Thyroid gland (tissue), 4 donors: ENCODE data around the gene ARHGEF1. TPM values are rescaled to one million over a fixed set of nuclear protein-coding genes. Genes with fewer than 3 reads are reported as not detected.
"Not testable (repeated sequence)": the region's sequence is repeated elsewhere in the genome, so short reads cannot be mapped to it uniquely, and the experiment has no call there.

ENCODE experiments used
- DNase-seq, 2 donors: peaks; one replicate each; pipeline ENCODE4 v3.0.0-alpha.2; 2019
- H3K27ac ChIP-seq, 3 donors: fragments of 200-600 bp; sonication (generic); 1 replicate in 2 of 3; 2 replicates in 1 of 3; pipeline ENCODE4 v1.5.1; 2016 to 2019; ENCODE audit warnings: mild to moderate bottlenecking in 1 of 3, moderate library complexity in 1 of 3
- H3K27me3 ChIP-seq: fragments of 200-600 bp; sonication (generic); one replicate; pipeline ENCODE4 v1.5.1; 2019
- H3K36me3 ChIP-seq, 2 donors: fragments of 200-600 bp; sonication (generic); one replicate each; pipeline ENCODE4 v1.5.1; 2016 to 2019
- H3K4me1 ChIP-seq, 2 donors: fragments of 200-600 bp; sonication (generic); one replicate each; pipeline ENCODE4 v1.5.1; 2017 to 2019
- H3K4me3 ChIP-seq, 3 donors: fragments of 200-600 bp; sonication (generic); replicated peaks in 1 of 3; 1 replicate in 2 of 3; 2 replicates in 1 of 3; pipeline ENCODE4 v1.5.1; 2016; ENCODE audit warnings: mild to moderate bottlenecking in 1 of 3
- H3K9me3 ChIP-seq: fragments of 200-600 bp; sonication (generic); one replicate; pipeline ENCODE4 v1.5.1; 2017
- CTCF ChIP-seq, 6 experiments: fragments of 200-600 bp in 3 of 6; fragments of 450-650 bp in 3 of 6; sonication (generic) in 3 of 6; IDR thresholded peaks; one replicate each; pipeline ENCODE4 v1.5.1; 2016 to 2019; ENCODE audit warnings: antibody characterized with exemption in 6 of 6, mild to moderate bottlenecking in 2 of 6, inconsistent platforms in 1 of 6, moderate library complexity in 1 of 6
- POLR2A ChIP-seq, 2 donors: fragments of 450-650 bp; IDR thresholded peaks; one replicate each; pipeline ENCODE4 v1.6.1; 2017; ENCODE audit warnings: antibody characterized with exemption in 2 of 2, mild to moderate bottlenecking in 2 of 2, moderate library complexity in 1 of 2
- WGBS, 2 donors: methylation state at CpG; one replicate each; pipeline ENCODE4 v1.1.5; 2017; 5-methylcytosine and 5-hydroxymethylcytosine counted together
- intact Hi-C: fragments of 100-400 bp; cut with DNase I; formaldehyde crosslinking; loops from one replicate; pipeline ENCODE4 v1.15.1; 2023
- total RNA-seq, 4 donors: library from RNA; depleted of rRNA; stranded (reverse); fragments of >200 nt; gene quantifications; one replicate each; pipeline ENCODE4 v1.2.3, GENCODE V29; 2016

The ARHGEF1 gene
- total RNA-seq, 4 donors from 2014 or later, result 34.5 to 52.6 (median 42.9) TPM

GRCh38 chr19:41937525-41938468 is 54.8 kb downstream of the ARHGEF1 start:
- Histone ChIP-seq H3K27me3 (peaks cover 28% of the 10 kb centered on the region), H3K4me1 (peaks cover 9 to 15% of the 10 kb centered on the region in 2 donors), H3K36me3 (no peaks in the 10 kb centered on the region), H3K27ac (no peak overlapping the region), H3K9me3 (no peaks in the 10 kb centered on the region), H3K4me3 (no peak overlapping the region)
- TF ChIP-seq CTCF (IDR thresholded peaks at IDR 0.05), result no peak
- TF ChIP-seq POLR2A (IDR thresholded peaks at IDR 0.05), result no peak
- intact Hi-C loops, result no loop called here
- 44 to 47% methylated on average over 22 of the region's 22 CpGs for WGBS, 2 donors
- no peak for DNase-seq

GRCh38 chr19:41939209-41939608 is 56.2 kb downstream of the ARHGEF1 start:
- intact Hi-C loops, H3K9me3 ChIP-seq, H3K4me3 ChIP-seq, DNase-seq, H3K36me3 ChIP-seq, H3K27ac ChIP-seq: not testable (repeated sequence)
- peaks cover 9 to 15% of the 10 kb centered on the region in 2 donors for H3K4me1 ChIP-seq
- peaks cover 27% of the 10 kb centered on the region for H3K27me3 ChIP-seq

- no peaks in the 10 kb centered on the region for H3K36me3 ChIP-seq
- peaks cover 27% of the 10 kb centered on the region for H3K27me3 ChIP-seq
- H3K4me3 ChIP-seq, result peak overlapping the region in 1 of 3 donors; percentile 28
- peaks cover 9 to 15% of the 10 kb centered on the region in 2 donors for H3K4me1 ChIP-seq
- no peak overlapping the region for H3K27ac ChIP-seq
- TF ChIP-seq POLR2A (IDR thresholded peaks at IDR 0.05) (no peak), CTCF (IDR thresholded peaks at IDR 0.05) (no peak)
- no peaks in the 10 kb centered on the region for H3K9me3 ChIP-seq
- 2% methylated on average over 25 to 38 of the region's 83 CpGs for WGBS, 2 donors
- no peak for DNase-seq
- intact Hi-C loops, result no loop called here
These were observed 57.1 kb downstream of the ARHGEF1 start for GRCh38 chr19:41939861-41940730.

GRCh38 chr19:41940731-41941409 is 57.9 kb downstream of the ARHGEF1 start:
- Histone ChIP-seq H3K4me1 (peaks cover 9 to 15% of the 10 kb centered on the region in 2 donors), H3K36me3 (no peaks in the 10 kb centered on the region), H3K4me3 (peak overlapping the region in 1 of 3 donors; percentile 28), H3K27ac (no peak overlapping the region), H3K27me3 (peaks cover 22% of the 10 kb centered on the region), H3K9me3 (no peaks in the 10 kb centered on the region)
- no peak for TF ChIP-seq POLR2A (IDR thresholded peaks at IDR 0.05)
- TF ChIP-seq CTCF (IDR thresholded peaks at IDR 0.05), result no peak
- WGBS, 2 donors, result 9 to 13% methylated on average over 20 to 25 of the region's 53 CpGs
- intact Hi-C loops, result no loop called here
- no peak for DNase-seq
